ENCODE measurements around the gene ADCY7. TPM values are rescaled to one million over a fixed set of nuclear protein-coding genes. Genes with fewer than 3 reads are reported as not detected.

Gene ADCY7
- total RNA-seq, 1 experiment from 2014 or later = 5.5 TPM

DNA sequence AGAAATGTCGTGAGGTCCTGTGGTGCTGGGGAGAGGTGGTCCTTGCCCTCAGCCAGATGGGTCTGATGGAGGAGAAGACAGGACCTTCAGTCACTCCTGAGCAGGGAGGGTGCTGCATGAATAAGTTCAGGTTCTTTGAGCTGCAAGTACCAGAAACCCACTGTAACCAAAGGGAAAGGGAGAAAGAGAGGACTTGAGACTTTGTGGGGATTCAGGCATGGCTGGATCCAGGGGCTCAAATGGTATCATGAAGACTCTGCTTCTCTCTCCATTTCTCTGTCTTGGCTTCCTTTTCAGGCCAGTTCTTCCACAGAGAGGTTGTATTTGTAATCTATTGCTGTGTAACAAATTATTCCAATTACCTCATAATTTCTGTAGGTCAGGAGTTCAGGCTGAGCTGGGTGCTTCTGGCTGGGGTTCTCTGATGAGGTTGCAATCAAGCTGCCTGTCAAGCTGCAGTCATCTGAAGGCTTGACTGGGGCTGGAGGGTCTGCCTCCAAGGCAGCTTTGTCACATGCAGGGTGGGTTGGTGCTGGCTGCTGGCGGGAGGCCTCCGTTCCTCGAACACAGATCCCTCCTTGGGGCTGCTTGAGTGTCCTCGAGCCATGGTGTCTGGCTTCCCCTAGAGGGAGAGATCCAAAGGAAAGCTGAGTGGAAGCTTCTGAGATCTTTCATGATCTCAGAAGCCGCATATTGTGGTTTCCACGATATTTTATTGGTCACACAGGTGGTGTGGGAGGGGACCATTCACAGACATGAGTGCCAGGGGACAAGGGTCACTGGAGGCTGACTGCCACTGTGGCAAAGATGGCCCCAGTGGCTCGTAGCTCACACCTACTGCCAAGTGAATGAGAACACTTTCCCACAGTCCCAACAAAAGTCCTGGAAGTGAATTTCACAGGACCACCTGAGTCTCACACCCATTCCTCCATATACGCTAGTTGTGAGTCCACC, 5.9 kb upstream of the ADCY7 start:
- TF ChIP-seq EZH2 (IDR thresholded peaks at IDR 0.05; ENCODE audit: borderline replicate concordance, low read depth, low read length, poor library complexity, severe bottlenecking) = no peak
- TF ChIP-seq CTCF (conservative IDR thresholded peaks at IDR 0.05; ENCODE audit: low read depth, low read length) = no peak
- no peak overlapping the region for H3K4me3 ChIP-seq (ENCODE audit: low read depth, low read length, poor library complexity, severe bottlenecking)
- H3K27ac ChIP-seq (ENCODE audit: low read depth, low read length, poor library complexity, severe bottlenecking) = no peak overlapping the region
- no peaks in the 10 kb centered on the region for H3K36me3 ChIP-seq (ENCODE audit: insufficient read depth, low read length, poor library complexity, severe bottlenecking)
- peaks cover 9% of the 10 kb centered on the region for H3K4me1 ChIP-seq (ENCODE audit: insufficient read depth, low read length, poor library complexity, severe bottlenecking)
- BruUV-seq (replicated peaks) = no TSS peak
- no peaks in the 10 kb centered on the region for H3K9me3 ChIP-seq (ENCODE audit: low read depth, low read length, poor library complexity, severe bottlenecking)
- intact Hi-C loops (cut with micrococcal nuclease; ENCODE audit: unreplicated experiment) = no loop called here
- H3K27me3 ChIP-seq (replicated peaks; ENCODE audit: insufficient read depth, low read depth, low read length, poor library complexity) = no peaks in the 10 kb centered on the region
- ChIA-PET CTCF (no interaction called here), POLR2A (ENCODE audit: low non-redundant PET) (no interaction called here)
- DNase-seq (ENCODE audit: low spot score) = no peak

GRCh38 chr16:50261160-50261706, 5.1 kb upstream of the ADCY7 start:
- BruUV-seq (replicated peaks) = no TSS peak
- intact Hi-C loops (cut with micrococcal nuclease; ENCODE audit: unreplicated experiment) = no loop called here
- TF ChIP-seq CTCF (conservative IDR thresholded peaks at IDR 0.05; ENCODE audit: low read depth, low read length) (no peak), EZH2 (IDR thresholded peaks at IDR 0.05; ENCODE audit: borderline replicate concordance, low read depth, low read length, poor library complexity, severe bottlenecking) (no peak)
- no peaks in the 10 kb centered on the region for H3K27me3 ChIP-seq (replicated peaks; ENCODE audit: insufficient read depth, low read depth, low read length, poor library complexity)
- H3K4me3 ChIP-seq (ENCODE audit: low read depth, low read length, poor library complexity, severe bottlenecking) = no peak overlapping the region
- H3K9me3 ChIP-seq (ENCODE audit: low read depth, low read length, poor library complexity, severe bottlenecking) = no peaks in the 10 kb centered on the region
- DNase-seq (ENCODE audit: low spot score) = no peak
- H3K27ac ChIP-seq (ENCODE audit: low read depth, low read length, poor library complexity, severe bottlenecking) = no peak overlapping the region
- CTCF ChIA-PET = no interaction called here
- POLR2A ChIA-PET (ENCODE audit: low non-redundant PET) = no interaction called here
- peaks cover 15% of the 10 kb centered on the region for H3K4me1 ChIP-seq (ENCODE audit: insufficient read depth, low read length, poor library complexity, severe bottlenecking)
- H3K36me3 ChIP-seq (ENCODE audit: insufficient read depth, low read length, poor library complexity, severe bottlenecking) = no peaks in the 10 kb centered on the region

DNA sequence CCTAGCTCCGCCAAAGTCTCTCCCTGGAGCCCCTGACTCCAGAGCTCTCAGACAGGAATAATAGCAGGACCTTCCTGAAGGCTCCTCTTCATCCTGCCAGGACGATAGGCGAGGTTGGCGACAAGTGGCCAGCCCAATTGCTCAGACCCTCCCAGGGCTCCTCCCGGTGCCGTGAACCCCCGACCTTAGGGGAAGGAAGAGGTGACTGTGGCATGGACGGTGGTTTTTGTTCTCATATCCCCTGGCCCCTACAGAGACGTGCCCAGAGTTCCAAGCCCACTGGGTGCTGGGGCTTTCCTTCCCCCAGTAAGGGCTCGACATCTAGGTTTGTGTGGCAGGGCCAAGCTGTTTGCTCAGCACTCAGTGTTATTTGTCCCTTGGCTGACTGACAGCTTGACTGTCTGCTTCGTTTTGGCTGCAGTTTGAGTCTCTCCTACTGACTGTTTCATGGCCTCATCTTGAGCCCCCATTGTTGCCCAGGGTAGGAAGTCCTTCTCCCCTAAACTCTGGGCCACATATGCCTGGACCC, 4.6 kb upstream of the ADCY7 start:
- BruUV-seq (replicated peaks) = no TSS peak
- DNase-seq (ENCODE audit: low spot score) = no peak

More for the DNA sequence above, 4.6 kb upstream of the ADCY7 start:
- intact Hi-C loops (cut with micrococcal nuclease; ENCODE audit: unreplicated experiment) = no loop called here
- ChIA-PET CTCF (no interaction called here), POLR2A (ENCODE audit: low non-redundant PET) (no interaction called here)
- H3K27ac ChIP-seq (ENCODE audit: low read depth, low read length, poor library complexity, severe bottlenecking) = no peak overlapping the region
- H3K4me1 ChIP-seq (ENCODE audit: insufficient read depth, low read length, poor library complexity, severe bottlenecking) = peaks cover 20% of the 10 kb centered on the region
- H3K9me3 ChIP-seq (ENCODE audit: low read depth, low read length, poor library complexity, severe bottlenecking) = no peaks in the 10 kb centered on the region
- no peak overlapping the region for H3K4me3 ChIP-seq (ENCODE audit: low read depth, low read length, poor library complexity, severe bottlenecking)
- H3K36me3 ChIP-seq (ENCODE audit: insufficient read depth, low read length, poor library complexity, severe bottlenecking) = no peaks in the 10 kb centered on the region
- TF ChIP-seq CTCF (conservative IDR thresholded peaks at IDR 0.05; ENCODE audit: low read depth, low read length) = no peak
- no peak for TF ChIP-seq EZH2 (IDR thresholded peaks at IDR 0.05; ENCODE audit: borderline replicate concordance, low read depth, low read length, poor library complexity, severe bottlenecking)
- no peaks in the 10 kb centered on the region for H3K27me3 ChIP-seq (replicated peaks; ENCODE audit: insufficient read depth, low read depth, low read length, poor library complexity)
